Measurements from ENCODE around the gene CD27. TPM values are rescaled to one million over a fixed set of nuclear protein-coding genes. Genes with fewer than 3 reads are reported as not detected.

Gene CD27
- total and polyA plus RNA-seq, 2 of the 8 experiments (the other 6 are each of a cell fraction or from before 2014, with no cell fraction given) = 0.28 to 0.39 TPM

DNA sequence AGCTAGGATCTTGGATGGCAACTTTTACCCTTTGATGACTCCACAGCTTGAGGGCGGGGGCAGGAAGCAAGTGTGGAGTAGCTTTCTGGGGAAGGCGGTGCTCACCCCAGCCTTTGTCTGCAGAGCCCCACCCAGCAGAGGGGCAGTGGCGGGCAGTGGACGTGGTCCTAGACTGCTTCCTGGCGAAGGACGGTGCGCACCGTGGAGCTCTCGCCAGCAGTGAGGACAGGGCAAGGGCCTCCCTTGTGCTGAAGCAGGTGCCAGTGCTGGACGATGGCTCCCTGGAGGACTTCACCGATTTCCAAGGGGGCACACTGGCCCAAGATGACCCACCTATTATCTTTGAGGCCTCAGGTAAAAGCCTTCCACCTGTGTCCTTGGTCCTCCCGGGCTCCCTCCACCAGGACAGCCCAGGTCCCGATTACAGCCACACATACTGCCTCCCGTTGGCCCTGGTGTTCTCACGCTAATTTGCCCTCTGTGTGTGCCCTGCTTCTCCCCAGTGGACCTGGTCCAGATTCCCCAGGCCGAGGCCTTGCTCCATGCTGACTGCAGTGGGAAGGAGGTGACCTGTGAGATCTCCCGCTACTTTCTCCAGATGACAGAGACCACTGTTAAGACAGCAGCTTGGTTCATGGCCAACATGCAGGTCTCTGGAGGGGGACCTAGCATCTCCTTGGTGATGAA lies 8.3 kb downstream of the CD27 start:
- Histone ChIP-seq H3K4me1 (replicated peaks in 1 of 4; ENCODE audit: control insufficient read depth in 3 of 4, insufficient read depth in 4 of 4, low read length in 3 of 4) (peaks cover 23 to 36% (median 31%) of the 10 kb centered on the region in 4 experiments), H3K4me2 (ENCODE audit: insufficient read depth in 1 of 2, low read depth in 2 of 2, low read length in 2 of 2) (peak overlapping the region; percentile 62 to 67; a peak in 1 of 4 replicates), H3K23me2 (ENCODE audit: low read depth, low read length) (no peaks in the 10 kb centered on the region; the same call in 1 of the 2 replicates), H3K79me1 (ENCODE audit: low read depth, low read length) (no peaks in the 10 kb centered on the region), H2BK12ac (ENCODE audit: low read depth, low read length) (peak overlapping the region; percentile 95; the same call in 1 of the 2 replicates), H3K4ac (replicated peaks; ENCODE audit: insufficient read length, low read depth, low read length) (peak overlapping the region; percentile 47), H4K20me1 (replicated peaks in 1 of 2; ENCODE audit: control insufficient read depth in 1 of 2, insufficient read depth in 2 of 2, low read length in 2 of 2) (no peaks in the 10 kb centered on the region), H4K91ac (replicated peaks; ENCODE audit: insufficient read length, low read length) (peak overlapping the region; percentile 96), H3K27me3 (replicated peaks in 1 of 4; ENCODE audit: control insufficient read depth in 3 of 4, extremely low read depth in 1 of 4, insufficient read depth in 3 of 4, low read length in 3 of 4) (no peaks in the 10 kb centered on the region), H3K4me3 (ENCODE audit: extremely low read depth in 1 of 4, insufficient read depth in 2 of 4, low read depth in 3 of 4, low read length in 4 of 4) (peak overlapping the region in 1 of 4 experiments; percentile 42; a peak in 2 of 8 replicates), H3K9ac (replicated peaks in 1 of 4; ENCODE audit: extremely low read depth in 1 of 4, low read depth in 3 of 4, low read length in 3 of 4) (no peak overlapping the region), H3K27ac (ENCODE audit: low read depth, low read length) (no peak overlapping the region; the same call in 1 of the 2 replicates), H3K9me3 (ENCODE audit: insufficient read depth in 2 of 2, low read depth in 1 of 2, low read length in 1 of 2) (no peaks in the 10 kb centered on the region), H3K18ac (ENCODE audit: extremely low read depth, low read length) (no peak overlapping the region; the same call in 1 of the 2 replicates), H2BK5ac (ENCODE audit: low read depth, low read length) (peak overlapping the region; percentile 88; the same call in 1 of the 2 replicates), H3K79me2 (ENCODE audit: control insufficient read depth in 1 of 2, insufficient read depth in 2 of 2, low read length in 2 of 2) (no peaks in the 10 kb centered on the region), H3K36me3 (ENCODE audit: control insufficient read depth in 2 of 4, insufficient read depth in 4 of 4, low read length in 3 of 4) (no peaks in the 10 kb centered on the region), H2BK120ac (replicated peaks; ENCODE audit: low read depth, low read length) (no peak overlapping the region), H4K8ac (ENCODE audit: extremely low read depth, insufficient read depth, low read length) (peak overlapping the region; percentile 59; the same call in 1 of the 2 replicates), H2BK20ac (ENCODE audit: low read length) (0 out of 2 replicates have a peak overlapping the region, but pooled peaks have one; percentile 48), H2AK5ac (ENCODE audit: low read depth, low read length) (peak overlapping the region; percentile 7; the same call in 1 of the 2 replicates), H4K5ac (ENCODE audit: insufficient read length, low read depth, low read length) (no peak overlapping the region), H2AFZ (ENCODE audit: low read length) (no peak overlapping the region), H2BK15ac (ENCODE audit: low read length) (no peak overlapping the region; the same call in 1 of the 2 replicates), H3K56ac (replicated peaks; ENCODE audit: insufficient read length, low read depth, low read length) (peak overlapping the region; percentile 10), H3K14ac (ENCODE audit: insufficient read length) (no peak overlapping the region), H3K23ac (ENCODE audit: insufficient read length) (no peak overlapping the region)
- CTCF ChIA-PET (ENCODE audit: partially characterized antibody) = interaction anchor here (0.5 to 4.4 kb wide), 7 partner anchors 7 to 241 kb away, joined by 3 to 36 read pairs (median 4); no protein-coding TSS in a partner anchor
- FAIRE-seq = no peak
- DNase-seq (ENCODE audit: low read depth in 1 of 2, low spot score in 2 of 2) = no peak
- 91% methylated on average over 17 of the region's 17 CpGs; no CpG with 5 or more reads in 1 of the 2 experiments for WGBS, 2 experiments (ENCODE audit: extremely low coverage in 1 of 2, insufficient coverage in 1 of 2, insufficient read length in 1 of 2, insufficient replicate concordance in 2 of 2, low coverage in 1 of 2, low lambda C conversion rate in 2 of 2, missing lambda C conversion rate in 1 of 2)
- POLR2A ChIA-PET (ENCODE audit: partially characterized antibody) = interaction anchor here (1.1 to 4.9 kb wide), 8 partner anchors 9 to 130 kb away, joined by 3 to 41 read pairs (median 22); partner anchors contain the start of genes CD27, GAPDH, SCNN1A and VAMP1
